ENCODE data around the gene CTSS.

GRCh38 chr1:150760013-150760412, 5.6 kb downstream of the CTSS start:
- TF ChIP-seq, protein P1, sequence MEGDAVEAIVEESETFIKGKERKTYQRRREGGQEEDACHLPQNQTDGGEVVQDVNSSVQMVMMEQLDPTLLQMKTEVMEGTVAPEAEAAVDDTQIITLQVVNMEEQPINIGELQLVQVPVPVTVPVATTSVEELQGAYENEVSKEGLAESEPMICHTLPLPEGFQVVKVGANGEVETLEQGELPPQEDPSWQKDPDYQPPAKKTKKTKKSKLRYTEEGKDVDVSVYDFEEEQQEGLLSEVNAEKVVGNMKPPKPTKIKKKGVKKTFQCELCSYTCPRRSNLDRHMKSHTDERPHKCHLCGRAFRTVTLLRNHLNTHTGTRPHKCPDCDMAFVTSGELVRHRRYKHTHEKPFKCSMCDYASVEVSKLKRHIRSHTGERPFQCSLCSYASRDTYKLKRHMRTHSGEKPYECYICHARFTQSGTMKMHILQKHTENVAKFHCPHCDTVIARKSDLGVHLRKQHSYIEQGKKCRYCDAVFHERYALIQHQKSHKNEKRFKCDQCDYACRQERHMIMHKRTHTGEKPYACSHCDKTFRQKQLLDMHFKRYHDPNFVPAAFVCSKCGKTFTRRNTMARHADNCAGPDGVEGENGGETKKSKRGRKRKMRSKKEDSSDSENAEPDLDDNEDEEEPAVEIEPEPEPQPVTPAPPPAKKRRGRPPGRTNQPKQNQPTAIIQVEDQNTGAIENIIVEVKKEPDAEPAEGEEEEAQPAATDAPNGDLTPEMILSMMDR (IDR thresholded peaks at IDR 0.05; ENCODE audit: low read length), result no peak
- TF ChIP-seq EZH2phosphoT487 (IDR thresholded peaks at IDR 0.05; ENCODE audit: low read length), result no peak

Data from MM.1S (cell line).